Ovary (tissue), 3 donors: ENCODE measurements around the gene LRCH1.

Source experiments
- EP300 ChIP-seq: sonication (generic); formaldehyde crosslinking; IDR thresholded peaks from one replicate; pipeline ENCODE4 v1.6.1; 2017; ENCODE audit warnings: antibody characterized with exemption
- TF ChIP-seq, protein P1 (sequence below), 3 donors: fragments of 450-650 bp in 2 of 3; fragments of 200-600 bp in 1 of 3; IDR thresholded peaks; one replicate each; pipeline versions ENCODE4 v1.5.1 to v1.8.0; 2016 to 2022; ENCODE audit warnings: antibody characterized with exemption in 3 of 3, mild to moderate bottlenecking in 1 of 3
- donor health status: DM: no; HTN: no; CAD: no.

- TF ChIP-seq, protein P1, sequence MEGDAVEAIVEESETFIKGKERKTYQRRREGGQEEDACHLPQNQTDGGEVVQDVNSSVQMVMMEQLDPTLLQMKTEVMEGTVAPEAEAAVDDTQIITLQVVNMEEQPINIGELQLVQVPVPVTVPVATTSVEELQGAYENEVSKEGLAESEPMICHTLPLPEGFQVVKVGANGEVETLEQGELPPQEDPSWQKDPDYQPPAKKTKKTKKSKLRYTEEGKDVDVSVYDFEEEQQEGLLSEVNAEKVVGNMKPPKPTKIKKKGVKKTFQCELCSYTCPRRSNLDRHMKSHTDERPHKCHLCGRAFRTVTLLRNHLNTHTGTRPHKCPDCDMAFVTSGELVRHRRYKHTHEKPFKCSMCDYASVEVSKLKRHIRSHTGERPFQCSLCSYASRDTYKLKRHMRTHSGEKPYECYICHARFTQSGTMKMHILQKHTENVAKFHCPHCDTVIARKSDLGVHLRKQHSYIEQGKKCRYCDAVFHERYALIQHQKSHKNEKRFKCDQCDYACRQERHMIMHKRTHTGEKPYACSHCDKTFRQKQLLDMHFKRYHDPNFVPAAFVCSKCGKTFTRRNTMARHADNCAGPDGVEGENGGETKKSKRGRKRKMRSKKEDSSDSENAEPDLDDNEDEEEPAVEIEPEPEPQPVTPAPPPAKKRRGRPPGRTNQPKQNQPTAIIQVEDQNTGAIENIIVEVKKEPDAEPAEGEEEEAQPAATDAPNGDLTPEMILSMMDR (IDR thresholded peaks at IDR 0.05): no peak
- TF ChIP-seq EP300: no peak
Measured at GRCh38 chr13:46521921-46522747, 30.8 kb upstream of the LRCH1 start.
